ENCODE data around the gene COL27A1.

GRCh38 chr9:114309096-114309495, 153.8 kb downstream of the COL27A1 start:
- TF ChIP-seq CTCF (IDR thresholded peaks at IDR 0.05 in 2 of 3, conservative IDR thresholded peaks at IDR 0.05 in 1 of 3; ENCODE audit: insufficient read depth in 2 of 3, low read depth in 1 of 3, low read length in 3 of 3) (no peak), ZNF785 (CRISPR knock-in tag; IDR thresholded peaks at IDR 0.05) (no peak), SREBF2 (CRISPR knock-in tag; IDR thresholded peaks at IDR 0.05) (no peak)

Data from K562 (cell line).